ENCODE data around the gene DDX51.
"Not testable (repeated sequence)": the region's sequence is repeated elsewhere in the genome, so short reads cannot be mapped to it uniquely, and the experiment has no call there.

DDX51 gene

DNA sequence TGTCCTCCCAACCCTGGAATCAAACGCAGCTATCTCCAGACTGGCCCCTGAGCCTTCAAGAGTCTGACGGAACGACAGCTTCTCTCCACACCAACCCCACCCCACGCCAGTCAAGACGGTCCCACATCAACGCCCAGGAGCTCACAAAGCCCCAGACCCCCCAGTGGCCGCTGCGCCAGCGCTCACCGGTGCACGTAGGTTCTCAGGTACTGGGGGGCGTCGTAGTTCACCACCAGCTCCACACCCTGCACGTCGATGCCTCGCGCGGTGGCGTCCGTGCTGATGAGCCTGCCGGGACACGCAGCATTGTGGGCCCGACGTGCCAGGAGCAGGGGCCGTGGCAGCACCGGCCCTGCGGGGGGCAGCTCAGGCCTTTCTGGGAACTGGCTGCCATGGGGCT, 4.2 kb downstream of the DDX51 start:
- no peak for DNase-seq (ENCODE audit: low spot score)

- no peak for DNase-seq (ENCODE audit: low spot score)
Observed at GRCh38 chr12:132138941-132139871, 4.9 kb downstream of the DDX51 start.

DNA sequence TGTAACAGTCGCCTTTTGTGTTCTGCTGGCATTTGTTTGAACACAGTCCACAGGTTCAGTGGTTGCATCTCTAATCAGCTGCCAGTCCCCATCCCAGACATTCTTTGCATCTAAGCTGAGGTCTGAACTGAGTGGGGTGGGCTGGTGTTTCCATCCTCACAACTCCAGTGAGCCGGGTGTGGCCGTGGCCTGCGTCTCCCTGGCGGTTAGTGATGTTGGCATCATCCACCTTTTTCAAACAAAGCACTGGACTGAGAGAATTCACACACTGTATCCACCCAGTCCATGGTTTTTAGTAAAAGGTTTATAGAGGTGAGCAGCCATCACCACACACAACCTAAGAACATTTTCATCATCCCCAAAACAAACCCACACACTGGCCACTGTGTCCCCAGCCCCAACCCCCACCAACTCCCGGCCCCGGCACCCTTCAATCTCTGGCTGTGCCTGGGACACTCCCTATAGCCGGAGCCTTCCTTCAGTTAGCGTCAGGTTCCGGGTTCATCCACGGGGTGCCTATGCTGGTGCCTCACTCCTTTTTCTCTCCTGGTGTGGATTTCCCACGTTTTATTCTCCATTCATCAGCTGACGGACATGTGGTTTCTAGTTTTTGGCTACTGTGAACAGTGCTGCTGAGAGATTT, 6.5 kb downstream of the DDX51 start:
- no peak for DNase-seq (ENCODE audit: low spot score)

DNA sequence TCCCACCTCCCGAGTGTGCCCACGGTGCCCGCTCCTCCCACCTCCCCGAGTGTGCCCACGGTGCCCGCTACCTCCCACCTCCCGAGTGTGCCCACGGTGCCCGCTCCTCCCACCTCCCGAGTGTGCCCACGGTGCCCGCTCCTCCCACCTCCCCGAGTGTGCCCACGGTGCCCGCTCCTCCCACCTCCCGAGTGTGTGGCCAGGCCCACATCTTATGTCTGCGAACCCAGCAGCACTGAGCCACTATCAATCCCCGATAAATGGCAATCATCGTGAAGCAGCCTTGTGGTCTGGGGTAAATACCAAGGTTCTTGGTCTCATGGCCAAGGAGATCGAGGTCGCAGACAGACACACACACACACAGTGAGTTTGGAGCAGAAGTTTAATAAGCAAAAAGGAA, 7.9 kb downstream of the DDX51 start:
- not testable (repeated sequence) for DNase-seq (ENCODE audit: low spot score)

- not testable (repeated sequence) for DNase-seq (ENCODE audit: low spot score)
Observed at GRCh38 chr12:132134653-132135183, 9.4 kb downstream of the DDX51 start.

GRCh38 chr12:132133952-132134652, 10.0 kb downstream of the DDX51 start:
- DNase-seq (ENCODE audit: low spot score), result no peak

- no peak for DNase-seq (ENCODE audit: low spot score)
Observed at GRCh38 chr12:132132609-132133430, 11.3 kb downstream of the DDX51 start.

DNA sequence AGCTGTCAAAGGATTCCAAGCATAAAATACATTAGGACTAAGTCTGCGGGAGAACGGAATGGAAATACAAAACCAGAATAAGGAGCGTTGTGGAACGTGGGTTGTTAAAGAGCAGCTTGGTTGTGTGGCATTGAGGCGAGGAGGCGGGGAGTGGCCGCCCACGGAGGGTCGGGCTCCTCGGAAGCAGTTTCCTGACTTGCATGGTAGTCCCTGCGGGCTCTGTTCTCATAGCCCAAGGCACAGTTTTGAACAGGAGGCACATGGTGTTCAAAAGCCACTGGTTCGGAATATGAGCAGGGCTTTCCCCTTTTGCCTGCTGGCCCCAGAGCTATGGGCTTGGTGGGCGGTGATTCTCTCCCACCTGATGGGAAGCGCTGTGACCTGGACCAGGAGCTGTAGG, 12.2 kb downstream of the DDX51 start:
- no peak for DNase-seq (ENCODE audit: low spot score)

DNA sequence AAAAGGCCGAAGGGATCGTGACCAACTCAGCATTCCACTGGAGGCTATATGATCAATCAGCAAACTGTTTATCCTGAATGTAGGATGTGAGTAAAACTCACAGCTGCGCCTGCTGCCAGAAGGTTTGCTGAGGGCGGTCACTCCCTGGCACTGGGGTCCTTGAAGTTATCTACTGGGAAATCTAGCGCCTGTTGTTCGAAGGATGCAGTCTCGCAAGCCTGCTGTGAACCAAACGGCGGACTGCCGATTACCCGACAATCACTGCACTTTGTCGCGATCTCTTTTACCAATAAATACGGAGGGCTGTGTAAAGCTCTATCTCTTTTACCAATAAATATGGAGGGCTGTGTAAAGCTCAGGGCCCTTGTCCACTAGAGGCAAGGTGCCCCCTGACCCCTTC, 12.9 kb downstream of the DDX51 start:
- no peak for DNase-seq (ENCODE audit: low spot score)

DNA sequence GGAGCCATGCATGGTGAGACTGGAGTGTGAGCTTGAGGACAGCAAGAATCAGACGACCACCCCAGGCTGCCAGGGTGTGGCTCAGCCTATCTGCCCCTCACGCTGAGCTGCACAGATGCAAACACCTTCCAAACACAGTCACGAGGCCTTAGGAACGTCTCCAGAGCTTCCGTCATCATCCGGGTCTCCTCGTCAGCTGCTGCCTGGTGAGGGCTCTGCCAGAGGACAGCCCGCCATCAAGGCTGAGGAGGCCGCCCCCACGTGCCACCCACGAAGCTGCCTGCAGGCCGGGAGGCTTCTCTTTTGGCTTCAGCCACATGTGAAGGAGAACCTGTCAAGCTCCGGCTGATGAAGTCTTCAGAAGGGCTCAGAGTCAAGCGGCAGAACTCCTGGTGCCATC, 13.4 kb downstream of the DDX51 start:
- DNase-seq (ENCODE audit: low spot score), result no peak

DNA sequence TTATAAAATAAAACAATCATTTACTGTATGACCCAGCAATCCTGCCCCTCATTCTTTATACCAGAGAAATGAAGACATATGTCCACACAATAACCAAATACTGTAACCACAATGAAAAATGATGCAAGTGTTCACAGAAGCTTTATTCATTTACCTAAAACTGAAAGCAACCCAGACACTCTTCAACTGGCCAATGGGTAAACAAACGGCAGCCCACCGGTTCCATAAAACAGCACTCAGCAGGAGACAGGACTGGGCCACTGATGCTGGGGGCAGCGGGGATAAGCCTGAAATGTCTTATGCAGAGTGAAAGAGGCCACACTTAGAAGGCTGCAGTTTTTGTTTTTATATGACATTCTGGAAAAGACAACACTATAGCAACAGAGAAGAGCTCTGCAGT, 15.1 kb downstream of the DDX51 start:
- no peak for DNase-seq (ENCODE audit: low spot score)

- DNase-seq (ENCODE audit: low spot score), result no peak
Observed at GRCh38 chr12:132127041-132127440, 17.1 kb downstream of the DDX51 start.

DNA sequence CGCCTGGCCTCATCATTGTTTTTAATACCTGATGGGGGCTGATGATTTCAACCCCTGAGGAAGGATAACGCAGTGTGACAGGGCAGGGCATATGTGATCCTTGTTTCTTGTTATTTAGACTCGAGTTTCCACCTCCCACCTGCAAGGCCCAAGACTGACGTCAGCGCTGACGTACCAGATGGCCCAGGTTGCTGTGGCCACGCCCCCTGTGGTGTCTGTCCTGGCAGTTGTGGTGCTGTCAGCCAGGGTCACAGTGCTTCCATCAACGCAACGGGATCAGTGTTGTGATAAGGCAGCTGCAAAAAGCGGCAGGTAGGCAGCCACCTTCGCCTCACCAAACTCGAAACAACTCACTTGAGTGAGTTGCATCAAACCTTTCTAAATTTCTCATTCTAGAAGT, 18.4 kb downstream of the DDX51 start:
- DNase-seq (ENCODE audit: low spot score), result no peak

- no peak for DNase-seq (ENCODE audit: low spot score)
Observed at GRCh38 chr12:132124766-132125425, 19.2 kb downstream of the DDX51 start.

DNA sequence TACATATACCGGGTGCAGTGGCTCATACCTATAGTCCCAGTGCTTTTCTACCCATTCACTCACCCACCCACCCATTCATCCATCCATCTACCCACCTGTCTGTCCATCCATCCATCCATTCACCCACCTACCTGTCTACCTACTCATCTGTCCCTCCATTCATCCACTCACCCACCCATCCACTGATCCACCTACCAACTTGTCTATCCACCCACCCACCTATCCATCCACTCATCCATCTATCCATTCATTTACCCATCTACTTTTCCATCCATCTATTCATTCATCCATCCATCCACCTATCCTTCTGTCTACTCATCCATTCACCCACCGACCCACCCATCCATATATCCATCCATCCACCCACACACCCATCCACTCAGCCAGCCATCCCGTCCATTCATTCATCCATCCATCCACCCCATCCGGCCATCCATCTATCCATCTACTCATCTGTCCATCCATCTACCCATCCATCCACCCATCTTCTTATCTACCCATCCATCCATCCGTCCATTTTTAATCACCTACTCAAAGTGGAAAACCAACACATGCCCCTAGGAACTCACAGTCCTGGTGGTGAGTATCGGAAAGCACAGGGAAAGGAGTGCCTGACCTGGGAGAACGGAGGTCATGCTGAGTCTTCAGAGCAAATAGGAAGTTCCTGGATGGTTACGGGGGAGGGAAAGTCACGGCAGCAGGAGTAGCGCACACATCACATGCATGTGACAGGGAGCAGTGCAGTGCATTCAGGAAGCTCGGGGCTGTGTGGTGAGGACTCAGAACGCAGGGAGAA, 20.0 kb downstream of the DDX51 start:
- DNase-seq (ENCODE audit: low spot score), result no peak

GRCh38 chr12:132121283-132121682, 22.8 kb downstream of the DDX51 start:
- no peak for DNase-seq (ENCODE audit: low spot score)

- no peak for DNase-seq (ENCODE audit: low spot score)
Observed at GRCh38 chr12:132118876-132119275, 25.2 kb downstream of the DDX51 start.

- no peak for DNase-seq (ENCODE audit: low spot score)
Observed at GRCh38 chr12:132117558-132117875, 26.6 kb downstream of the DDX51 start.

DNA sequence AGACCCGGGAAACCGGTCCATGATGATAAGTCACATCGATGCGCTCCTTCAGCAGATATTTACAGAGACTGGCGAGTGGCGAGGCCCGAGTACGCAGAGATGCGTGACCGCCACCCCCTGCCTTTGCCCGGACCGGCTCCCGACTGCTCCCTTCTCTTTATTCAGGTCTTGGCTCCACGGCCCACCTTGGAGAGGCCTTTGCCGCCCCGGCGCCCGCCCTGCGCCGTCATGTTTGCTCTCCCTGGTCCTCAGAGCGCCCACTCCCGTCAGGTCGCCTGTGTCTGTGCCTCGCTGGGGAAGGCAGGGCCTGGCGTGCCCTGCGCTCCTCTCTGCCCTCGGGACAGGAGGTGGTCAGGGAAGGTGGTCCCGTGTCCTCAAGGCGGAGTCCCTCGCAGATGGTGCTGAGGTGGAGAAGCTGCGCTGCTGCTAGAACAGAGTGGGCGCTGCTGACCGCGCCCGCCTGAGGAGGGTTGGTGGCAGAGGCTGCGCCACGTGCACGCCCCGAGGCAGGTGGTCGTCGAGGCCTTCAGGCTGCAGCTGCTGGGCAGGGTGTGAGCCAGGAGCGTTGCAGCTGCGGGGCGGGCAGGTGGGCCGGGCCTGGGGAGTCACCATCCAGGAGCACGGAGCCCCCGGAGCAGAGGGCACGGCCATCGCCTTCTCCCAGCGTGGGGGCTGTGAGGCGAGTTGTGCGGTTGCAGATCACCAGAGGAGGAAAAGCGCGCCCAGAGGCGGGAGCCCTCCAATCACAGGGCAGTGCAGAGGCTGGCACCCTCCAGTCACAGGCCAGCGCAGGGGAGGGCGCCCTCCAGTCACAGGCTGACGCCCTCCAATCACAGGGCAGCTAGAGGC, 27.2 kb downstream of the DDX51 start:
- no peak for DNase-seq (ENCODE audit: low spot score)

- DNase-seq (ENCODE audit: low spot score), result no peak
Observed at GRCh38 chr12:132115500-132115899, 28.6 kb downstream of the DDX51 start.
